HCT116 (cell line): ENCODE measurements around the gene SHROOM3. TPM values are rescaled to one million over a fixed set of nuclear protein-coding genes. Genes with fewer than 3 reads are reported as not detected.

Experiments used
- ATAC-seq: fragments of 200-7000 bp; cut with Tn5 transposase; 2 replicates; pipeline ENCODE4 v1.9.1; 2020; ENCODE audit warnings: mild to moderate bottlenecking, moderate library complexity
- BruUV-seq: library from RNA; stranded (reverse); fragments of 400-500 nt; replicated peaks from 2 replicates; lab custom pipeline; 2021; lab: Mats Ljungman, UMichigan
- CTCF ChIA-PET: fragments of 300-600 bp; sonication (Branson Sonifier 250); formaldehyde crosslinking; loops from one replicate; lab custom pipeline; 2021; ENCODE audit warnings: antibody characterized with exemption; lab: Charles Lee
- POLR2A ChIA-PET: fragments of 300-600, 350-600 bp; sonication (Branson Sonifier 250); formaldehyde crosslinking; loops from one replicate; lab custom pipeline; 2021; ENCODE audit warnings: antibody characterized with exemption; lab: Charles Lee
- RAD21 ChIA-PET, 2 experiments: fragments of 300-600 bp; sonication (Branson Sonifier 250); formaldehyde crosslinking; loops; one replicate each; lab custom pipeline; 2023; ENCODE audit warnings: low total read pairs in 2 of 2; ENCODE audit not compliant: uncharacterized antibody in 2 of 2, unreplicated experiment in 2 of 2, low non-redundant PET in 1 of 2; lab: Charles Lee
- DNase-seq: peaks from one replicate; pipeline ENCODE4 v3.0.0-alpha.2; 2010; ENCODE audit warnings: low read depth, low spot score
- H2AFZ ChIP-seq: fragments of 200-600 bp; shearing (Covaris generic), sonication (generic); 2 replicates; pipeline ENCODE4 v1.6.1; 2017; ENCODE audit warnings: low read depth, mixed run types, mixed read lengths, antibody characterized with exemption, low read length; ENCODE audit not compliant: poor library complexity, severe bottlenecking
- H3K27ac ChIP-seq: 2 replicates; pipeline ENCODE4 v1.5.1; 2012; ENCODE audit warnings: low read depth, low read length
- H3K27me3 ChIP-seq: fragments of 200-600 bp; sonication (generic); 2 replicates; pipeline ENCODE4 v1.6.1; 2016; ENCODE audit warnings: mixed run types, low read length, mixed read lengths; ENCODE audit not compliant: insufficient read depth
- H3K36me3 ChIP-seq, 2 experiments: fragments of 200-500 bp in 1 of 2; fragments of 200-600 bp in 1 of 2; sonication (Bioruptor generic) in 1 of 2; sonication (generic) in 1 of 2; 2 replicates each; pipeline versions ENCODE4 v1.5.1 to v1.6.1; 2014 to 2016; ENCODE audit warnings: low read length in 2 of 2, inconsistent platforms in 1 of 2, mixed read lengths in 1 of 2, mixed run types in 1 of 2; ENCODE audit not compliant: insufficient read depth in 2 of 2, control insufficient read depth in 1 of 2
- H3K4me1 ChIP-seq, 2 experiments: fragments of 200-600 bp in 1 of 2; sonication (generic) in 1 of 2; 2 replicates each; pipeline versions ENCODE4 v1.5.1 to v1.6.1; 2012 to 2017; ENCODE audit warnings: low read length in 2 of 2, inconsistent platforms in 1 of 2, mild to moderate bottlenecking in 1 of 2, mixed read lengths in 1 of 2, mixed run types in 1 of 2, moderate library complexity in 1 of 2; ENCODE audit not compliant: insufficient read depth in 2 of 2, control insufficient read depth in 1 of 2
- H3K4me2 ChIP-seq: fragments of 200-600 bp; sonication (generic); 2 replicates; pipeline ENCODE4 v1.6.1; 2017; ENCODE audit warnings: mixed run types, low read length, mixed read lengths
- H3K4me3 ChIP-seq, 2 experiments: fragments of 200-600 bp in 1 of 2; sonication (generic) in 1 of 2; replicated peaks in 1 of 2; 2 replicates each; pipeline ENCODE4 v1.5.1; 2011 to 2016; ENCODE audit warnings: low read length in 2 of 2, control low read depth in 1 of 2, low read depth in 1 of 2, mild to moderate bottlenecking in 1 of 2, mixed read lengths in 1 of 2, mixed run types in 1 of 2
- H3K79me2 ChIP-seq: fragments of 200-600 bp; sonication (generic); 2 replicates; pipeline ENCODE4 v1.6.1; 2017; ENCODE audit warnings: mild to moderate bottlenecking, mixed run types, low read length, moderate library complexity, mixed read lengths; ENCODE audit not compliant: insufficient read depth
- H3K9ac ChIP-seq: fragments of 200-600 bp; sonication (generic); 2 replicates; pipeline ENCODE4 v1.6.1; 2016; ENCODE audit warnings: low read length, mixed read lengths
- H3K9me2 ChIP-seq: fragments of 200-600 bp; sonication (generic), shearing (Covaris generic); 2 replicates; pipeline ENCODE4 v1.6.1; 2017; ENCODE audit warnings: mixed run types, mild to moderate bottlenecking, moderate library complexity; ENCODE audit not compliant: insufficient read depth
- H3K9me3 ChIP-seq, 2 experiments: fragments of 200-500 bp in 1 of 2; fragments of 200-600 bp in 1 of 2; sonication (Bioruptor generic) in 1 of 2; sonication (generic) in 1 of 2; 2 replicates each; pipeline ENCODE4 v1.6.1; 2014 to 2017; ENCODE audit warnings: low read length in 2 of 2, mixed read lengths in 2 of 2, inconsistent platforms in 1 of 2, low read depth in 1 of 2, mild to moderate bottlenecking in 1 of 2, mixed run types in 1 of 2, moderate library complexity in 1 of 2; ENCODE audit not compliant: control insufficient read depth in 1 of 2, insufficient read depth in 1 of 2
- H4K20me1 ChIP-seq: fragments of 200-600 bp; sonication (generic), shearing (Covaris generic); 2 replicates; pipeline ENCODE4 v1.6.1; 2017; ENCODE audit warnings: mixed run types, mild to moderate bottlenecking, moderate library complexity; ENCODE audit not compliant: insufficient read depth
- CEBPB ChIP-seq: IDR thresholded peaks from 2 replicates; pipeline ENCODE4 v1.6.1; 2012; ENCODE audit warnings: low read depth
- ELF1 ChIP-seq: IDR thresholded peaks from 2 replicates; pipeline ENCODE4 v1.6.1; 2012; ENCODE audit warnings: low read depth, borderline replicate concordance
- POLR2AphosphoS5 ChIP-seq: IDR thresholded peaks from 2 replicates; pipeline ENCODE4 v1.6.1; 2011; ENCODE audit warnings: mild to moderate bottlenecking, low read depth, low read length, moderate library complexity
- SIN3A ChIP-seq: IDR thresholded peaks from 2 replicates; pipeline ENCODE4 v1.6.1; 2012; ENCODE audit warnings: low read depth
- TCF7L2 ChIP-seq: IDR thresholded peaks from 2 replicates; pipeline ENCODE4 v1.7.0; 2011; ENCODE audit warnings: borderline replicate concordance, inconsistent platforms; ENCODE audit not compliant: insufficient read depth, insufficient read length; ENCODE audit errors: extremely low read depth
- YY1 ChIP-seq: IDR thresholded peaks from 2 replicates; pipeline ENCODE4 v1.6.1; 2011; ENCODE audit warnings: low read length, low read depth, moderate library complexity, mild to moderate bottlenecking; ENCODE audit not compliant: insufficient replicate concordance; ENCODE audit errors: extremely low read depth
- ZFX ChIP-seq: fragments of 450-650 bp; IDR thresholded peaks from 2 replicates; pipeline ENCODE4 v1.6.1; 2017
- intact Hi-C: fragments of 100-400 bp; cut with micrococcal nuclease; formaldehyde crosslinking; loops from 2 replicates; pipeline ENCODE4 v1.10.0; 2022
- total RNA-seq: library from RNA; stranded (reverse); gene quantifications from one replicate; pipeline ENCODE4 v1.2.1, GENCODE V29; 2021; ENCODE audit not compliant: unreplicated experiment
- TF ChIP-seq, protein P1 (sequence below): IDR thresholded peaks from 2 replicates; pipeline ENCODE4 v1.6.1; 2012
- TF ChIP-seq, protein P2 (sequence below), 3 experiments: fragments of 200-600 bp in 1 of 3; sonication (generic) in 1 of 3; IDR thresholded peaks in 2 of 3; conservative IDR thresholded peaks in 1 of 3; 2 replicates each; pipeline ENCODE4 v1.5.1; 2012 to 2017; ENCODE audit warnings: low read depth in 2 of 3, low read length in 2 of 3, antibody characterized with exemption in 1 of 3, borderline replicate concordance in 1 of 3, control low read depth in 1 of 3, mild to moderate bottlenecking in 1 of 3, mixed read lengths in 1 of 3, mixed run types in 1 of 3, moderate library complexity in 1 of 3; ENCODE audit not compliant: insufficient read depth in 1 of 3
- TF ChIP-seq, protein P3 (sequence below): IDR thresholded peaks from 2 replicates; pipeline ENCODE4 v1.6.1; 2011; ENCODE audit warnings: mild to moderate bottlenecking, low read length, moderate library complexity; ENCODE audit not compliant: insufficient replicate concordance; ENCODE audit errors: extremely low read depth
- TF ChIP-seq, protein P4 (sequence below): IDR thresholded peaks from 2 replicates; pipeline ENCODE4 v1.6.1; 2012

Gene SHROOM3
- total RNA-seq, 1 experiment from 2014 or later = 22.5 TPM

DNA sequence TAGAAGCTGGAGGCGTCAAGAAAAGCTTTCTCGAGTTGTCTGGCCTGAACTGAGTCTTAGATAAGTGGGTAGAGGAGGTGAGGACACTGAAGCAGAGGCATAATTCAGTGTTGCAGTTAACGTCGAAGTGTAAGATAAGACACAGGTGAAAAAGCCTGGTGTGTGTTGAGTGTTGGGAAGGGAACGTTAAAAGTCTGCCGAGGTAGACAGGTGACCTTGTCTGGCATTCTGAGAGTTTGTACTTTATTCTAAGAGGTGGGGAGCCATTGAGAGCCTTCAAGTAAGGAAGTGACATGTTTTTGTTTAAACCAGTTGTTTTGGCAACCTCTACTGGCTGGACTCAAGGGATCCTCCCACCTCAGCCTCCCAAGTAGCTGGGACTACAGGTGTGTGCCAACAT lies 219.1 kb downstream of the SHROOM3 start:
- no peaks in the 10 kb centered on the region for H3K36me3 ChIP-seq
- BruUV-seq = no TSS peak
- H3K4me1 ChIP-seq = peaks cover 26 to 36% of the 10 kb centered on the region in 2 experiments
- no peak overlapping the region for H3K27ac ChIP-seq
- TF ChIP-seq POLR2AphosphoS5 = no peak
- TF ChIP-seq YY1 = no peak
- TF ChIP-seq ZFX = no peak
- TF ChIP-seq ELF1 = no peak
- TF ChIP-seq, protein P1, sequence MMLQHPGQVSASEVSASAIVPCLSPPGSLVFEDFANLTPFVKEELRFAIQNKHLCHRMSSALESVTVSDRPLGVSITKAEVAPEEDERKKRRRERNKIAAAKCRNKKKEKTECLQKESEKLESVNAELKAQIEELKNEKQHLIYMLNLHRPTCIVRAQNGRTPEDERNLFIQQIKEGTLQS = no peak
- no peak for TF ChIP-seq CEBPB
- no peak for TF ChIP-seq SIN3A
- TF ChIP-seq, protein P2, sequence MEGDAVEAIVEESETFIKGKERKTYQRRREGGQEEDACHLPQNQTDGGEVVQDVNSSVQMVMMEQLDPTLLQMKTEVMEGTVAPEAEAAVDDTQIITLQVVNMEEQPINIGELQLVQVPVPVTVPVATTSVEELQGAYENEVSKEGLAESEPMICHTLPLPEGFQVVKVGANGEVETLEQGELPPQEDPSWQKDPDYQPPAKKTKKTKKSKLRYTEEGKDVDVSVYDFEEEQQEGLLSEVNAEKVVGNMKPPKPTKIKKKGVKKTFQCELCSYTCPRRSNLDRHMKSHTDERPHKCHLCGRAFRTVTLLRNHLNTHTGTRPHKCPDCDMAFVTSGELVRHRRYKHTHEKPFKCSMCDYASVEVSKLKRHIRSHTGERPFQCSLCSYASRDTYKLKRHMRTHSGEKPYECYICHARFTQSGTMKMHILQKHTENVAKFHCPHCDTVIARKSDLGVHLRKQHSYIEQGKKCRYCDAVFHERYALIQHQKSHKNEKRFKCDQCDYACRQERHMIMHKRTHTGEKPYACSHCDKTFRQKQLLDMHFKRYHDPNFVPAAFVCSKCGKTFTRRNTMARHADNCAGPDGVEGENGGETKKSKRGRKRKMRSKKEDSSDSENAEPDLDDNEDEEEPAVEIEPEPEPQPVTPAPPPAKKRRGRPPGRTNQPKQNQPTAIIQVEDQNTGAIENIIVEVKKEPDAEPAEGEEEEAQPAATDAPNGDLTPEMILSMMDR (IDR thresholded peaks at IDR 0.05 in 2 of 3, conservative IDR thresholded peaks at IDR 0.05 in 1 of 3; ENCODE audit: borderline replicate concordance in 1 of 3, insufficient read depth in 1 of 3, low read depth in 2 of 3, low read length in 2 of 3) = no peak
- TF ChIP-seq, protein P3, sequence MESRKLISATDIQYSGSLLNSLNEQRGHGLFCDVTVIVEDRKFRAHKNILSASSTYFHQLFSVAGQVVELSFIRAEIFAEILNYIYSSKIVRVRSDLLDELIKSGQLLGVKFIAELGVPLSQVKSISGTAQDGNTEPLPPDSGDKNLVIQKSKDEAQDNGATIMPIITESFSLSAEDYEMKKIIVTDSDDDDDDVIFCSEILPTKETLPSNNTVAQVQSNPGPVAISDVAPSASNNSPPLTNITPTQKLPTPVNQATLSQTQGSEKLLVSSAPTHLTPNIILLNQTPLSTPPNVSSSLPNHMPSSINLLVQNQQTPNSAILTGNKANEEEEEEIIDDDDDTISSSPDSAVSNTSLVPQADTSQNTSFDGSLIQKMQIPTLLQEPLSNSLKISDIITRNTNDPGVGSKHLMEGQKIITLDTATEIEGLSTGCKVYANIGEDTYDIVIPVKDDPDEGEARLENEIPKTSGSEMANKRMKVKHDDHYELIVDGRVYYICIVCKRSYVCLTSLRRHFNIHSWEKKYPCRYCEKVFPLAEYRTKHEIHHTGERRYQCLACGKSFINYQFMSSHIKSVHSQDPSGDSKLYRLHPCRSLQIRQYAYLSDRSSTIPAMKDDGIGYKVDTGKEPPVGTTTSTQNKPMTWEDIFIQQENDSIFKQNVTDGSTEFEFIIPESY = no peak
- TF ChIP-seq, protein P4, sequence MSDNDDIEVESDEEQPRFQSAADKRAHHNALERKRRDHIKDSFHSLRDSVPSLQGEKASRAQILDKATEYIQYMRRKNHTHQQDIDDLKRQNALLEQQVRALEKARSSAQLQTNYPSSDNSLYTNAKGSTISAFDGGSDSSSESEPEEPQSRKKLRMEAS = no peak
- no peak for TF ChIP-seq TCF7L2
- TF ChIP-seq, all 23 proteins: peak for 0
- H3K79me2 ChIP-seq = no peaks in the 10 kb centered on the region
- RAD21 ChIA-PET = no interaction called here
- H2AFZ ChIP-seq = no peak overlapping the region
- intact Hi-C loops = no loop called here
- no peaks in the 10 kb centered on the region for H4K20me1 ChIP-seq
- no peak for DNase-seq
- no peak overlapping the region for H3K4me2 ChIP-seq
- H3K9ac ChIP-seq = no peak overlapping the region
- no peak for ATAC-seq
- POLR2A ChIA-PET = no interaction called here
- no peaks in the 10 kb centered on the region for H3K9me2 ChIP-seq
- H3K27me3 ChIP-seq = no peaks in the 10 kb centered on the region
- CTCF ChIA-PET = no interaction called here
- H3K9me3 ChIP-seq = no peaks in the 10 kb centered on the region
- H3K4me3 ChIP-seq = no peak overlapping the region
